Measurements from ENCODE around the gene DNAH3.

DNA sequence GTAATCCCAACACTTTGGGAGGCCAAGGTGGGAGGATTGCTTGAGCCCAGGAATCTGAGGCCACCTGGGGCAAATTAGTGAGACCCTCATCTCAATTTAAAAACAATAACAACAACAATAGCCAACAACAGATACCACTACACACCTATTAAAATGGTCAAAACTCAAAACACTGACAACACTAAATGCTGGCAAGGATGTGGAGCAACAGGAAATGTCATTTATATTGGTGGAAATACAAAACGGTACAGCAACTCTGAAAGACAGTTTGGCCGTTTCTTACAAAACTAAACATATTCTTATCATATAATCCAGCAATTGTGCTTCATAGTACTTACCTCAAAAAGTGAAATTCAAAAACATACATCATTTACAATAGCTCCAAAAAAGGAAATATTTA, 57.7 kb downstream of the DNAH3 start:
- TF ChIP-seq EZH2 (IDR thresholded peaks at IDR 0.05; ENCODE audit: borderline replicate concordance, low read length) (no peak), CTCF (IDR thresholded peaks at IDR 0.05; ENCODE audit: low read length) (no peak)

All from OCI-LY1 (cell line).